Measurements from ENCODE around the gene MTG2. TPM values are rescaled to one million over a fixed set of nuclear protein-coding genes. Genes with fewer than 3 reads are reported as not detected.

MTG2 gene
- total and polyA plus RNA-seq, 2 of the 13 experiments (the other 11 are each of a cell fraction or from before 2014, with no cell fraction given) = 20.4 to 37.8 TPM

DNA sequence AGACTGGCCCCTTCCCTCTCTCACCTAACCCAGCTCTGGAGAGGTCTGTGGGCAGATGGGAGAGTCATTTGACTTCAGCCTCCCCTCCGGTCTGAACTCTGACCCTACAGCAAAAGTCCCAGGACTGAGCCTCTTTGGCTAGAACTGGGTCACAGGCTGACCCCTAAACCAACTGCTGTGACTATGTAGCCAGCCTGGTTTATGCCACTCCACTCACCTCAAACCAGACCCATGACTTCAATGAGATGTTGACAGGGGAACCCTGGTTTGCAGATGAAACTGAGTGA lies 54.6 kb downstream of the MTG2 start (continued):
- TF ChIP-seq, protein P1, sequence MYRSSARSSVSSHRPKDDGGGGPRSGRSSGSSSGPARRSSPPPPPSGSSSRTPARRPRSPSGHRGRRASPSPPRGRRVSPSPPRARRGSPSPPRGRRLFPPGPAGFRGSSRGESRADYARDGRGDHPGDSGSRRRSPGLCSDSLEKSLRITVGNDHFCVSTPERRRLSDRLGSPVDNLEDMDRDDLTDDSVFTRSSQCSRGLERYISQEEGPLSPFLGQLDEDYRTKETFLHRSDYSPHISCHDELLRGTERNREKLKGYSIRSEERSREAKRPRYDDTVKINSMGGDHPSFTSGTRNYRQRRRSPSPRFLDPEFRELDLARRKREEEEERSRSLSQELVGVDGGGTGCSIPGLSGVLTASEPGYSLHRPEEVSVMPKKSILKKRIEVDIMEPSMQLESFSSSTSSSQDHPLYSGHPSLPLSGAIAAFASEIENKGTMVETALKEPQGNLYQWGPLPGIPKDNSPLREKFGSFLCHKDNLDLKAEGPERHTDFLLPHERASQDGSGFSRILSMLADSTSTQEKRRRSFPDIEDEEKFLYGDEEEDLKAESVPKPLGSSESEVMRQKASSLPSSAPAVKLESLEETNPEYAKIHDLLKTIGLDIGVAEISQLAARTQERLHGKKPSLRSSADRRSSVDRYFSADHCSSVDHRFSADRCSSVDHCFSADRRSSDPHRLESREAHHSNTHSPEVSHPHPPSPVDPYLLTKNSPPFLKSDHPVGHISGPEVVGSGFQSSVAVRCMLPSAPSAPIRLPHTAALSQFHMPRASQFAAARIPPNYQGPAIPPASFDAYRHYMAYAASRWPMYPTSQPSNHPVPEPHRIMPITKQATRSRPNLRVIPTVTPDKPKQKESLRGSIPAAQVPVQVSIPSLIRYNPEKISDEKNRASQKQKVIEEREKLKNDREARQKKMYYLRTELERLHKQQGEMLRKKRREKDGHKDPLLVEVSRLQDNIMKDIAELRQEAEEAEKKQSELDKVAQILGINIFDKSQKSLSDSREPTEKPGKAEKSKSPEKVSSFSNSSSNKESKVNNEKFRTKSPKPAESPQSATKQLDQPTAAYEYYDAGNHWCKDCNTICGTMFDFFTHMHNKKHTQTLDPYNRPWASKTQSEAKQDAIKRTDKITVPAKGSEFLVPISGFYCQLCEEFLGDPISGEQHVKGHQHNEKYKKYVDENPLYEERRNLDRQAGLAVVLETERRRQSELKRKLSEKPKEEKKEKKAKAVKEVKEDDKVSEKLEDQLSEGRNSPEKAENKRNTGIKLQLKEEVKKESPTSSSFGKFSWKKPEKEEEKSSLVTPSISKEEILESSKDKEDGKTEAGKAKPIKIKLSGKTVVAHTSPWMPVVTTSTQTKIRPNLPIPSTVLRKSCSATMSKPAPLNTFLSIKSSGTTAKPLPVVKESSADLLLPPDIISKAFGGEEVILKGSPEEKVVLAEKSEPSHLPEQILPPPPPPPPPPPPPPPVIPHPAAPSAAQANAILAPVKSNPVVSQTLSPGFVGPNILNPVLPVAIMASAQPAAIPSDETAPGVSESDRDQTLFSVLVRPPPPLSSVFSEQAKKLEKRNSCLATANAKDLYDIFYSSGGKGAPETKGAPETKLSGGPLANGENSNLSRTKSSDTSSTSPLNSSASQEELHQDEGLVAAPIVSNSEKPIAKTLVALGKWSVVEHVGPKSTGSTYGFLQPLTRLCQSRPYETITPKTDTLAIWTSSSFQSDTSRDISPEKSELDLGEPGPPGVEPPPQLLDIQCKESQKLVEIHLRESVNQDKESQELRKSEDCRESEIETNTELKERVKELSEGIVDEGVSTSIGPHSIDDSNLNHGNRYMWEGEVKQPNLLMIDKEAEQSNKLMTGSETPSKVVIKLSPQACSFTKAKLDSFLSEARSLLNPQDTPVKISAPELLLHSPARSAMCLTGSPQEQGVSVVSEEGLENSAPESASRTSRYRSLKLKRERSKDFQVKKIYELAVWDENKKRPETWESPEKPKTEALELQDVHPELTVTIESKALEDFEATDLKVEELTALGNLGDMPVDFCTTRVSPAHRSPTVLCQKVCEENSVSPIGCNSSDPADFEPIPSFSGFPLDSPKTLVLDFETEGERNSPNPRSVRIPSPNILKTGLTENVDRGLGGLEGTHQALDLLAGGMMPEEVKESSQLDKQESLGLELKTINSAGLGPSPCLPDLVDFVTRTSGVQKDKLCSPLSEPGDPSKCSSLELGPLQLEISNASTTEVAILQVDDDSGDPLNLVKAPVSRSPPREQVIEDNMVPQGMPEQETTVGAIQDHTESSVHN (CRISPR knock-in tag; IDR thresholded peaks at IDR 0.05) = no peak
- TF ChIP-seq EP300 (IDR thresholded peaks at IDR 0.05; ENCODE audit: low read depth in 2 of 2, low read length in 2 of 2) (no peak), EP300 (CRISPR knock-in tag; IDR thresholded peaks at IDR 0.05; ENCODE audit: borderline replicate concordance) (no peak), GMEB1 (CRISPR knock-in tag; IDR thresholded peaks at IDR 0.05; ENCODE audit: borderline replicate concordance) (no peak), ZNF556 (CRISPR knock-in tag; IDR thresholded peaks at IDR 0.05; ENCODE audit: borderline replicate concordance) (no peak; the same call in 1 of the 2 replicates), ZNF547 (CRISPR knock-in tag; IDR thresholded peaks at IDR 0.05) (no peak), ZNF572 (CRISPR knock-in tag; IDR thresholded peaks at IDR 0.05) (no peak), ZNF850 (CRISPR knock-in tag; conservative IDR thresholded peaks at IDR 0.05) (no peak), ADNP (CRISPR knock-in tag; IDR thresholded peaks at IDR 0.05) (peak; percentile 47; the same call in 1 of the 2 replicates), KMT2B (CRISPR knock-in tag; IDR thresholded peaks at IDR 0.05) (no peak), MTA3 (CRISPR knock-in tag; IDR thresholded peaks at IDR 0.05) (no peak), SMAD3 (CRISPR knock-in tag; IDR thresholded peaks at IDR 0.05) (no peak), TBX2 (CRISPR knock-in tag; IDR thresholded peaks at IDR 0.05; ENCODE audit: borderline replicate concordance) (no peak; the same call in 1 of the 2 replicates), CHCHD3 (CRISPR knock-in tag; IDR thresholded peaks at IDR 0.05) (no peak), REXO4 (CRISPR knock-in tag; IDR thresholded peaks at IDR 0.05; ENCODE audit: borderline replicate concordance) (no peak), NFIC (IDR thresholded peaks at IDR 0.05; ENCODE audit: low read length) (no peak), ZFP41 (CRISPR knock-in tag; IDR thresholded peaks at IDR 0.05; ENCODE audit: borderline replicate concordance) (no peak), HDAC1 (CRISPR knock-in tag; IDR thresholded peaks at IDR 0.05) (no peak)
- TF ChIP-seq, protein P2, sequence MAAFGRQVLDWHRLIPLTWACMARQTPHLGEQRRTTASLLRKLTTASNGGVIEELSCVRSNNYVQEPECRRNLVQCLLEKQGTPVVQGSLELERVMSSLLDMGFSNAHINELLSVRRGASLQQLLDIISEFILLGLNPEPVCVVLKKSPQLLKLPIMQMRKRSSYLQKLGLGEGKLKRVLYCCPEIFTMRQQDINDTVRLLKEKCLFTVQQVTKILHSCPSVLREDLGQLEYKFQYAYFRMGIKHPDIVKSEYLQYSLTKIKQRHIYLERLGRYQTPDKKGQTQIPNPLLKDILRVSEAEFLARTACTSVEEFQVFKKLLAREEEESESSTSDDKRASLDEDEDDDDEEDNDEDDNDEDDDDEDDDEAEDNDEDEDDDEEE (CRISPR knock-in tag; IDR thresholded peaks at IDR 0.05) = peak; percentile 91

Data from HepG2 (cell line).